ENCODE data around the gene MEG3. TPM values are rescaled to one million over a fixed set of nuclear protein-coding genes. Genes with fewer than 3 reads are reported as not detected.

The MEG3 gene
- total and polyA plus RNA-seq, 2 of the 8 experiments (the other 6 are each of a cell fraction or from before 2014, with no cell fraction given) = 0.17 to 1.1 TPM

GRCh38 chr14:100804138-100804537 lies 21.8 kb upstream of the MEG3 start (continued):
- TF ChIP-seq RAD21 (IDR thresholded peaks at IDR 0.05 in 1 of 2, conservative IDR thresholded peaks at IDR 0.05 in 1 of 2; ENCODE audit: low read depth in 2 of 2, low read length in 2 of 2) (no peak), BRCA1 (IDR thresholded peaks at IDR 0.05; ENCODE audit: low read depth, low read length) (no peak), SUZ12 (IDR thresholded peaks at IDR 0.05; ENCODE audit: low read length) (no peak), CHD1 (IDR thresholded peaks at IDR 0.05; ENCODE audit: low read depth, low read length) (no peak)

Measured in H1 (cell line).